HepG2 (cell line): ENCODE results near the gene ADAMTS4. TPM values are rescaled to one million over a fixed set of nuclear protein-coding genes. Genes with fewer than 3 reads are reported as not detected.

Experiments
- ATAD3A ChIP-seq: sonication (generic); formaldehyde crosslinking; IDR thresholded peaks from 2 replicates; pipeline ENCODE4 v1.4.0; 2020; ENCODE audit warnings: missing genetic modification reagents
- BATF2 ChIP-seq: sonication (generic); formaldehyde crosslinking; IDR thresholded peaks from 2 replicates; pipeline ENCODE4 v1.8.0; 2022; ENCODE audit warnings: mild to moderate bottlenecking, missing genetic modification reagents, moderate library complexity
- CBX1 ChIP-seq: IDR thresholded peaks from one replicate; pipeline ENCODE4 v1.6.1; 2016; ENCODE audit warnings: antibody characterized with exemption, low read depth
- EEA1 ChIP-seq: sonication (generic); formaldehyde crosslinking; IDR thresholded peaks from 2 replicates; pipeline ENCODE4 v1.5.1; 2020; ENCODE audit warnings: mild to moderate bottlenecking, missing genetic modification reagents, borderline replicate concordance
- GPBP1L1 ChIP-seq: sonication (generic); formaldehyde crosslinking; IDR thresholded peaks from 2 replicates; pipeline ENCODE4 v1.5.0; 2020; ENCODE audit warnings: mild to moderate bottlenecking, missing genetic modification reagents
- GRHL1 ChIP-seq: sonication (generic); formaldehyde crosslinking; conservative IDR thresholded peaks from 2 replicates; pipeline ENCODE4 v1.8.0; 2022; ENCODE audit warnings: missing genetic modification reagents
- MYNN ChIP-seq: sonication (generic); formaldehyde crosslinking; IDR thresholded peaks from 2 replicates; pipeline ENCODE4 v1.4.0; 2020; ENCODE audit warnings: mild to moderate bottlenecking, low read depth, missing genetic modification reagents
- NBN ChIP-seq: fragments of 450-650 bp; conservative IDR thresholded peaks from 2 replicates; pipeline ENCODE4 v1.6.1; 2017
- NCOA2 ChIP-seq: sonication (generic); formaldehyde crosslinking; IDR thresholded peaks from 2 replicates; pipeline ENCODE4 v1.8.0; 2022; ENCODE audit warnings: inconsistent platforms
- NFKB2 ChIP-seq: sonication (generic); formaldehyde crosslinking; IDR thresholded peaks from 2 replicates; pipeline ENCODE4 v1.4.0; 2020; ENCODE audit warnings: missing genetic modification reagents, borderline replicate concordance
- POLR2G ChIP-seq: fragments of 200-400 bp; formaldehyde crosslinking; IDR thresholded peaks from 2 replicates; pipeline ENCODE4 v1.6.1; 2018; ENCODE audit warnings: mild to moderate bottlenecking, low read depth, low read length, moderate library complexity
- RNF219 ChIP-seq: sonication (generic); formaldehyde crosslinking; IDR thresholded peaks from 2 replicates; pipeline ENCODE4 v1.5.0; 2020; ENCODE audit warnings: mild to moderate bottlenecking, missing genetic modification reagents
- SNAPC5 ChIP-seq: sonication (generic); formaldehyde crosslinking; IDR thresholded peaks from 2 replicates; pipeline ENCODE4 v1.8.1; 2023; ENCODE audit warnings: mild to moderate bottlenecking, missing genetic modification reagents, borderline replicate concordance
- TFE3 ChIP-seq: IDR thresholded peaks from 2 replicates; pipeline ENCODE4 v1.6.1; 2016
- UBTF ChIP-seq: sonication (generic); formaldehyde crosslinking; IDR thresholded peaks from 2 replicates; pipeline ENCODE4 v1.4.0; 2020; ENCODE audit warnings: mild to moderate bottlenecking, missing genetic modification reagents
- ZC3H13 ChIP-seq: sonication (generic); formaldehyde crosslinking; IDR thresholded peaks from 2 replicates; pipeline ENCODE4 v1.8.1; 2023; ENCODE audit warnings: mild to moderate bottlenecking, missing genetic modification reagents, moderate library complexity
- ZMYM2 ChIP-seq: sonication (generic); formaldehyde crosslinking; IDR thresholded peaks from 2 replicates; pipeline ENCODE4 v1.8.0; 2022; ENCODE audit warnings: mild to moderate bottlenecking, missing genetic modification reagents
- ZNF260 ChIP-seq: sonication (generic); formaldehyde crosslinking; IDR thresholded peaks from 2 replicates; pipeline ENCODE4 v1.4.0; 2020; ENCODE audit warnings: missing genetic modification reagents, low read depth, mild to moderate bottlenecking, borderline replicate concordance
- ZNF451 ChIP-seq: sonication (generic); formaldehyde crosslinking; IDR thresholded peaks from 2 replicates; pipeline ENCODE4 v1.5.0; 2020; ENCODE audit warnings: mild to moderate bottlenecking, missing genetic modification reagents
- polyA plus RNA-seq, 8 experiments: library from polyadenylated mRNA; depleted of rRNA in 3 of 8; stranded (reverse) in 7 of 8; unstranded in 1 of 8; fragments of >200 nt; fragmentation: Illumina TruSeq in 4 of 8; extraction: Trizol in 4 of 8; gene quantifications; 2 replicates each; pipeline versions ENCODE4 v1.2.1 to v1.2.3, GENCODE V29; 2011 to 2016; ENCODE audit warnings: low read depth in 4 of 8, missing spikeins in 1 of 8, mixed read lengths in 1 of 8; ENCODE audit not compliant: insufficient read depth in 1 of 8
- total RNA-seq, 5 experiments: library from RNA; depleted of rRNA; stranded (reverse); fragments of >200 nt; fragmentation: Illumina TruSeq; extraction: Trizol; gene quantifications; 2 replicates each; pipeline ENCODE4 v1.2.3, GENCODE V29; 2016; ENCODE audit warnings: low read depth in 1 of 5

Gene ADAMTS4
- total and polyA plus RNA-seq, 2 of the 13 experiments (the other 11 are each of a cell fraction or from before 2014, with no cell fraction given) = 0.51 to 1.7 TPM

GRCh38 chr1:161159087-161159912 lies 39.6 kb downstream of the ADAMTS4 start, which contains the start of gene USP21 (continued):
- no peak for TF ChIP-seq EEA1 (CRISPR knock-in tag)
- no peak for TF ChIP-seq BATF2 (CRISPR knock-in tag)
- no peak for TF ChIP-seq MYNN (CRISPR knock-in tag)
- TF ChIP-seq ZMYM2 (CRISPR knock-in tag) = no peak
- TF ChIP-seq GPBP1L1 (CRISPR knock-in tag) = no peak
- TF ChIP-seq ZNF451 (CRISPR knock-in tag) = no peak
- TF ChIP-seq CBX1 = no peak
- peak; percentile 72; the same call in 1 of the 2 replicates for TF ChIP-seq ZC3H13
- TF ChIP-seq TFE3 (CRISPR knock-in tag) = no peak
- TF ChIP-seq RNF219 (CRISPR knock-in tag) = no peak
- peak; percentile 89 for TF ChIP-seq POLR2G
- no peak for TF ChIP-seq SNAPC5
- peak; percentile 40; the same call in 1 of the 2 replicates for TF ChIP-seq NFKB2 (CRISPR knock-in tag)
- TF ChIP-seq NCOA2 (CRISPR knock-in tag) = no peak
- no peak for TF ChIP-seq ATAD3A
- no peak for TF ChIP-seq NBN
- no peak for TF ChIP-seq GRHL1 (CRISPR knock-in tag)
- peak; percentile 55; the same call in 1 of the 2 replicates for TF ChIP-seq UBTF
- no peak for TF ChIP-seq ZNF260 (CRISPR knock-in tag)
